Thyroid gland (tissue), 4 donors: Measurements from ENCODE around the gene NLGN1.

Experiments used
- CTCF ChIP-seq, 6 experiments: fragments of 200-600 bp in 3 of 6; fragments of 450-650 bp in 3 of 6; sonication (generic) in 3 of 6; IDR thresholded peaks; one replicate each; pipeline ENCODE4 v1.5.1; 2016 to 2019; ENCODE audit warnings: antibody characterized with exemption in 6 of 6, mild to moderate bottlenecking in 2 of 6, inconsistent platforms in 1 of 6, moderate library complexity in 1 of 6
- POLR2A ChIP-seq, 2 donors: fragments of 450-650 bp; IDR thresholded peaks; one replicate each; pipeline ENCODE4 v1.6.1; 2017; ENCODE audit warnings: antibody characterized with exemption in 2 of 2, mild to moderate bottlenecking in 2 of 2, moderate library complexity in 1 of 2

DNA sequence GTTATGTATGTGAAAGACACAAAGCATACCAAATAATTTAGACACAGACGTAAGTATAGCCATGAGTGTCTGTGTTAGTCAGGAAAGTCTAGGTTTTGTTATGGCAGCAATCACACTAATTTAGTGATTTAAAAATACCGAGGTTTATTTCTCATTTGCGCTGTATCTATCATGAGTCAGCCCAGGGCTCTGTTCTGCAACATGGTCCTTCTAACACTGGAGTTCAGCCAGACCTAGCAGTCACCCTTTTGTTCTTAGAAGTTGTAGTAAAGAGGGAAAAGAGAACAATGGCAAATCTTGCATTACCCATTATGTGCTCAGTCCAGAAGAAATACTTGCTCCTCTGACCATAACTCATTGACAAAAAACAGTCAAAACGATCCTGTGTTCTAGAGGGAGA, 311.5 kb downstream of the NLGN1 start:
- TF ChIP-seq POLR2A (IDR thresholded peaks at IDR 0.05), result no peak
- TF ChIP-seq CTCF (IDR thresholded peaks at IDR 0.05), result no peak
